Cortex of kidney (tissue), 1 donor: Measurements from ENCODE around the gene COX4I1.

ENCODE experiments used
- DNase-seq: peaks from one replicate; lab custom pipeline; 2025; lab: John Stamatoyannopoulos, UW

Gene COX4I1

GRCh38 chr16:85840801-85841200 lies 41.3 kb downstream of the COX4I1 start:
- no peak for DNase-seq

- no peak for DNase-seq
Measured at GRCh38 chr16:85842435-85842834, 42.9 kb downstream of the COX4I1 start.

GRCh38 chr16:85842848-85843247 lies 43.4 kb downstream of the COX4I1 start:
- no peak for DNase-seq

GRCh38 chr16:85843471-85844168 lies 44.1 kb downstream of the COX4I1 start:
- no peak for DNase-seq

- no peak for DNase-seq
Measured at GRCh38 chr16:85844169-85844481, 44.6 kb downstream of the COX4I1 start.

GRCh38 chr16:85844786-85845185 lies 45.3 kb downstream of the COX4I1 start:
- no peak for DNase-seq

GRCh38 chr16:85845266-85845665 lies 45.8 kb downstream of the COX4I1 start:
- DNase-seq: no peak

GRCh38 chr16:85846461-85846860 lies 47.0 kb downstream of the COX4I1 start:
- no peak for DNase-seq

- DNase-seq: no peak
Measured at GRCh38 chr16:85847036-85847435, 47.5 kb downstream of the COX4I1 start.

- no peak for DNase-seq
Measured at GRCh38 chr16:85847681-85848601, 48.4 kb downstream of the COX4I1 start.

GRCh38 chr16:85848986-85849385 lies 49.5 kb downstream of the COX4I1 start:
- DNase-seq: no peak

- no peak for DNase-seq
Measured at GRCh38 chr16:85849388-85849787, 49.9 kb downstream of the COX4I1 start.

- no peak for DNase-seq
Measured at GRCh38 chr16:85850344-85850880, 50.9 kb downstream of the COX4I1 start.

GRCh38 chr16:85851034-85851785 lies 51.7 kb downstream of the COX4I1 start:
- DNase-seq: no peak

- no peak for DNase-seq
Measured at GRCh38 chr16:85853547-85854545, 54.4 kb downstream of the COX4I1 start.

- DNase-seq: no peak
Measured at GRCh38 chr16:85854935-85855334, 55.4 kb downstream of the COX4I1 start.

GRCh38 chr16:85856079-85856478 lies 56.6 kb downstream of the COX4I1 start:
- no peak for DNase-seq

- no peak for DNase-seq
Measured at GRCh38 chr16:85856585-85856984, 57.1 kb downstream of the COX4I1 start.
